SU-DHL-6 (cell line): ENCODE results near the gene GRAP.

Source experiments
- H2AFZ ChIP-seq: fragments of 200-600 bp; sonication (generic); 2 replicates; pipeline ENCODE4 v1.6.1; 2014; ENCODE audit warnings: low read depth, mild to moderate bottlenecking, moderate library complexity, mixed read lengths, antibody characterized with exemption, low read length; ENCODE audit not compliant: severe bottlenecking
- H3F3A ChIP-seq: fragments of 200-600 bp; shearing (Covaris generic); 2 replicates; pipeline ENCODE4 v1.6.0; 2016; ENCODE audit warnings: antibody characterized with exemption, mild to moderate bottlenecking; ENCODE audit not compliant: insufficient read depth
- H3K27ac ChIP-seq: fragments of 200-600 bp; sonication (generic); 2 replicates; pipeline ENCODE4 v1.5.1; 2016; ENCODE audit warnings: low read depth, mild to moderate bottlenecking, low read length, moderate library complexity, mixed read lengths
- H3K27me3 ChIP-seq: fragments of 200-600 bp; sonication (generic), shearing (Covaris generic); 2 replicates; pipeline ENCODE4 v1.6.0; 2014; ENCODE audit warnings: mild to moderate bottlenecking, low read length
- H3K36me3 ChIP-seq: fragments of 200-600 bp; sonication (generic); 2 replicates; pipeline ENCODE4 v1.6.1; 2014; ENCODE audit warnings: mild to moderate bottlenecking, low read length, mixed read lengths
- H3K4me2 ChIP-seq: fragments of 300-600, 200-600 bp; shearing (Covaris generic), sonication (generic); 2 replicates; pipeline ENCODE4 v1.6.0; 2014; ENCODE audit warnings: low read length, low read depth, mild to moderate bottlenecking; ENCODE audit not compliant: poor library complexity, severe bottlenecking
- H3K4me3 ChIP-seq: fragments of 200-600 bp; sonication (generic); 2 replicates; pipeline ENCODE4 v1.5.1; 2014; ENCODE audit warnings: antibody characterized with exemption, low read length, mild to moderate bottlenecking, mixed read lengths; ENCODE audit not compliant: insufficient read depth, poor library complexity, severe bottlenecking
- H3K79me2 ChIP-seq: fragments of 200-600 bp; sonication (generic); 2 replicates; pipeline ENCODE4 v1.6.1; 2014; ENCODE audit warnings: mild to moderate bottlenecking, low read length, moderate library complexity; ENCODE audit not compliant: insufficient read depth
- H3K9ac ChIP-seq: fragments of 200-600 bp; sonication (generic); 2 replicates; pipeline ENCODE4 v1.7.0; 2014; ENCODE audit warnings: mild to moderate bottlenecking, low read length
- H3K9me2 ChIP-seq: fragments of 200-600 bp; sonication (generic); replicated peaks from 2 replicates; pipeline ENCODE4 v1.6.1; 2014; ENCODE audit warnings: low read length; ENCODE audit not compliant: insufficient read depth
- H3K9me3 ChIP-seq: fragments of 200-600 bp; sonication (generic); 2 replicates; pipeline ENCODE4 v1.6.1; 2014; ENCODE audit warnings: low read length, mixed read lengths; ENCODE audit not compliant: insufficient read depth
- H4K20me1 ChIP-seq: fragments of 200-600 bp; sonication (generic); 2 replicates; pipeline ENCODE4 v1.6.1; 2014; ENCODE audit warnings: low read depth, mild to moderate bottlenecking, antibody characterized with exemption, low read length, moderate library complexity, mixed read lengths
- EZH2phosphoT487 ChIP-seq: fragments of 200-600 bp; sonication (generic), shearing (Covaris generic); conservative IDR thresholded peaks from 2 replicates; pipeline ENCODE4 v1.6.1; 2018; ENCODE audit warnings: mild to moderate bottlenecking, antibody characterized with exemption, low read length, moderate library complexity, mixed read lengths
- TF ChIP-seq, protein P1 (sequence below): fragments of 200-600 bp; sonication (generic); IDR thresholded peaks from one replicate; pipeline ENCODE4 v1.5.1; 2017; ENCODE audit warnings: antibody characterized with exemption, mild to moderate bottlenecking, low read length, moderate library complexity; ENCODE audit not compliant: insufficient read depth, poor library complexity, severe bottlenecking

GRAP gene

DNA sequence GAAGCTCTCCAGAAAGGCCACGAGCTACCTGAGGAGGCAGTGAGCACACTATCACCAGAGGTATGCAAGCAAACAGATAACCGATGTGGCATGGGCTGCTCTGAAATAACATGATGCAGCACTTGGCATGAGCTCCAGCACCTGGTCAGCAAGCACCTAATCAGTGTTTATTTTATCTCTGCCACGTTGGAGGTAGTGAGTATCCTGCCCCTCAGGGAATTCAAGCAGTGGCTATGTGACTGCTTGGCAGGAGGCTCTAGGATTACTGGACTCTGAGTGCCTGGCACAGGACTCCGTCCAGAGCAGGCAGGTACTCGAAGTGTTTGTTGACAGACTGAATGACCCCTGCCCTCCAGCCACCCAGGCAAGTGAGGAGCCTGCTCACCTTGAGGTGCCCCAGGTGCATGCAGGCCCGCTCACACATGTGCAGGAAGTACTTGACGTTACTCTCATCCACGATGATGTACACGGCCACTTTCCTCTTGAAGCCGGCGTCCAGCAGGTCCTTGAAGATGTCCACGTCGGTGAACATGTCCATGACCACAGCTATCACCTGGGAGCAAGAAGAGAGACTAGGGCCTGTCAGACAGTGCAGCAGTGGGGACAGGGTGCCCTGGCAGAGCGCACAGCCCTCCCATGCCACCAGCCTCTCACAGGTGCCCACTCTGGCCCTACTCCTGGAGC, 58.8 kb downstream of the GRAP start:
- no peak overlapping the region for H2AFZ ChIP-seq
- no peak overlapping the region for H3K4me2 ChIP-seq
- no peaks in the 10 kb centered on the region for H3K9me2 ChIP-seq
- no peaks in the 10 kb centered on the region for H3F3A ChIP-seq
- no peaks in the 10 kb centered on the region for H3K36me3 ChIP-seq
- H3K9me3 ChIP-seq, result no peaks in the 10 kb centered on the region
- no peak overlapping the region for H3K27ac ChIP-seq
- no peak overlapping the region for H3K9ac ChIP-seq
- H4K20me1 ChIP-seq, result no peaks in the 10 kb centered on the region; the same call in 1 of the 2 replicates
- TF ChIP-seq, protein P1, sequence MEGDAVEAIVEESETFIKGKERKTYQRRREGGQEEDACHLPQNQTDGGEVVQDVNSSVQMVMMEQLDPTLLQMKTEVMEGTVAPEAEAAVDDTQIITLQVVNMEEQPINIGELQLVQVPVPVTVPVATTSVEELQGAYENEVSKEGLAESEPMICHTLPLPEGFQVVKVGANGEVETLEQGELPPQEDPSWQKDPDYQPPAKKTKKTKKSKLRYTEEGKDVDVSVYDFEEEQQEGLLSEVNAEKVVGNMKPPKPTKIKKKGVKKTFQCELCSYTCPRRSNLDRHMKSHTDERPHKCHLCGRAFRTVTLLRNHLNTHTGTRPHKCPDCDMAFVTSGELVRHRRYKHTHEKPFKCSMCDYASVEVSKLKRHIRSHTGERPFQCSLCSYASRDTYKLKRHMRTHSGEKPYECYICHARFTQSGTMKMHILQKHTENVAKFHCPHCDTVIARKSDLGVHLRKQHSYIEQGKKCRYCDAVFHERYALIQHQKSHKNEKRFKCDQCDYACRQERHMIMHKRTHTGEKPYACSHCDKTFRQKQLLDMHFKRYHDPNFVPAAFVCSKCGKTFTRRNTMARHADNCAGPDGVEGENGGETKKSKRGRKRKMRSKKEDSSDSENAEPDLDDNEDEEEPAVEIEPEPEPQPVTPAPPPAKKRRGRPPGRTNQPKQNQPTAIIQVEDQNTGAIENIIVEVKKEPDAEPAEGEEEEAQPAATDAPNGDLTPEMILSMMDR, result no peak
- TF ChIP-seq EZH2phosphoT487, result no peak
- H3K79me2 ChIP-seq, result peaks cover 12% of the 10 kb centered on the region; the same call in 1 of the 2 replicates
- H3K4me3 ChIP-seq, result no peak overlapping the region
- H3K27me3 ChIP-seq, result no peaks in the 10 kb centered on the region

DNA sequence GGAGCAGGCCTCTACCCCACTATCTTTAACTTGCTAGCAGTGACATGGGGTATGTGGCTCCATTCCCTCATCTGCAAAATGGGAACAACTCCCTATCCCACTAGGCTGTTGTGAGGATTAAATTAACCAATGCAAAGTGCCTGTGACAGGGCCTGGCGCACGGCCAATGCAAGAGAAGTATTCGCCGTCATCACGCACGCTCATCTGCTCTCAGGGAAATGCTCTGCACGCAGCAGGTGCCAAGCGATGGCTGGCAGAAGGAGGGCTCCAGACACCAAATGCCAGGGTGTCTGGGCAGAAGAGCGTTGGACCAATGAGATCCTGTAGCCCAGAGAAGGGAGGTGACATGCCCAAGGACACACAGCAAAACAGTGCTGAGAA, 59.5 kb downstream of the GRAP start:
- H3K36me3 ChIP-seq, result no peaks in the 10 kb centered on the region

DNA sequence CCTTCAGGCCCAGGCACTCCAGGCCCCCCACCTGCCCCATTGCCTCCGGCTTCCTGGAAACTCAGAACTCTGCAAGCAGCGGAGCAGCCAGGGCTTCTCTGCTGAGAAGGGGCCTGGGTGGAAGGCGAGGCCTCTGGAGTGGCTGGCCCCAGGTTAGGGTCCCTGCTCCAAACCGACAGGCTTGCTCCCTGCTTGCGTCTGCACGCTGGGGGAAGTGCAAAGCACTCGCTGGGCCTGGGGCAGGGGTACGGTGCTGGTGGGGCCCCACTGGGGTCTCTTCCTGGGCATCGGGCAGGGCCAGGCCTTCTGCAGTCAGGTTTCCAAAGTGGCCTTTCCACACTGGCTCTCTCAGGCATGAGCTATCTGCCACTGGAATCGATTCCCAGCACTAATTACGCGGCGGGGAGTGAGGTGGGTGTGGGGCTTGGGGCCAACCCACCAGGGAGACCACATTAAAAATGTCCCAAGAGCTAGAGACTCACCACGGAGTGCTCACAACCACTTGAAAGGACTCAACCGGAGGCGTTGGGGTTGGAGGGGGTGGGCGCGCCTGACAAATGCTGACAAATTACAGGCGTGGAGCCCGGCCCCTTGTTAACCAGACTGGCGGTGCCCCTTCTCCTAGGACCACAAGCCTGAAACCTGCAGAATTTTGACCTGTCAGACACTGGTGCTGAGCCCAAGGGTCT, 60.1 kb downstream of the GRAP start:
- Histone ChIP-seq H4K20me1 (no peaks in the 10 kb centered on the region), H3K9me3 (no peaks in the 10 kb centered on the region), H3K79me2 (peaks cover 7% of the 10 kb centered on the region; the same call in 1 of the 2 replicates), H3K9me2 (no peaks in the 10 kb centered on the region), H3K36me3 (no peaks in the 10 kb centered on the region), H3F3A (no peaks in the 10 kb centered on the region), H3K4me3 (no peak overlapping the region), H2AFZ (no peak overlapping the region), H3K27me3 (no peaks in the 10 kb centered on the region), H3K27ac (no peak overlapping the region), H3K4me2 (no peak overlapping the region), H3K9ac (no peak overlapping the region)
- TF ChIP-seq, protein P1, result no peak
- no peak for TF ChIP-seq EZH2phosphoT487

More for the DNA sequence above, 59.5 kb downstream of the GRAP start:
- Histone ChIP-seq H3K27me3 (no peaks in the 10 kb centered on the region), H3K9me2 (no peaks in the 10 kb centered on the region), H3K4me2 (no peak overlapping the region), H2AFZ (no peak overlapping the region), H3K27ac (no peak overlapping the region), H3K4me3 (no peak overlapping the region), H4K20me1 (no peaks in the 10 kb centered on the region; the same call in 1 of the 2 replicates), H3K9ac (no peak overlapping the region), H3K79me2 (peaks cover 9% of the 10 kb centered on the region; the same call in 1 of the 2 replicates), H3K9me3 (no peaks in the 10 kb centered on the region), H3F3A (no peaks in the 10 kb centered on the region)
- TF ChIP-seq EZH2phosphoT487, result no peak
- TF ChIP-seq, protein P1, result no peak
